Adrenal gland (tissue), 12 donors: Measurements from ENCODE around the gene WWOX. TPM values are rescaled to one million over a fixed set of nuclear protein-coding genes. Genes with fewer than 3 reads are reported as not detected.

ENCODE experiments used
- DNase-seq, 7 donors: peaks; one replicate each; pipeline ENCODE4 v3.0.0-alpha.2; 2019 to 2020
- H3K27ac ChIP-seq, 5 donors: fragments of 200-600 bp; sonication (generic) in 4 of 5; 1 replicate in 3 of 5; 2 replicates in 2 of 5; pipeline versions ENCODE4 v1.5.1 to v1.8.0; 2016 to 2020; ENCODE audit warnings: mild to moderate bottlenecking in 1 of 5
- H3K27me3 ChIP-seq: fragments of 200-600 bp; 2 replicates; pipeline ENCODE4 v1.8.0; 2021
- H3K36me3 ChIP-seq, 2 donors: fragments of 200-600 bp; replicated peaks in 1 of 2; 1 replicate in 1 of 2; 2 replicates in 1 of 2; pipeline versions ENCODE4 v1.5.1 to v1.8.0; 2018 to 2022
- H3K4me1 ChIP-seq, 2 donors: fragments of 200-600 bp; replicated peaks in 1 of 2; 1 replicate in 1 of 2; 2 replicates in 1 of 2; pipeline versions ENCODE4 v1.5.1 to v1.8.0; 2018 to 2021
- H3K4me3 ChIP-seq, 4 donors: fragments of 200-600 bp; sonication (generic) in 3 of 4; one replicate each; pipeline ENCODE4 v1.5.1; 2016 to 2018
- H3K9me3 ChIP-seq, 3 donors: fragments of 200-600 bp; sonication (generic) in 1 of 3; replicated peaks in 1 of 3; 1 replicate in 2 of 3; 2 replicates in 1 of 3; pipeline versions ENCODE4 v1.5.1 to v1.8.0; 2016 to 2021
- POLR2A ChIP-seq, 2 donors: fragments of 450-650 bp; IDR thresholded peaks; one replicate each; pipeline ENCODE4 v1.6.1; 2017; ENCODE audit warnings: antibody characterized with exemption in 2 of 2, mild to moderate bottlenecking in 2 of 2, moderate library complexity in 1 of 2
- WGBS, 4 donors: extraction: QIAGEN DNeasy Blood & Tissue Kit in 2 of 4; methylation state at CpG; one replicate each; pipeline versions ENCODE4 v1.1.5 to v1.1.7; 2013 to 2017; 5-methylcytosine and 5-hydroxymethylcytosine counted together
- intact Hi-C, 2 donors: fragments of 100-400 bp; cut with DNase I; formaldehyde crosslinking; loops; one replicate each; pipeline versions ENCODE4 v1.14.1 to v1.15.0; 2022 to 2023
- polyA plus RNA-seq, 3 donors: library from polyadenylated mRNA; stranded (reverse); fragments of 200-250 nt in 2 of 3; fragments of 350-450 nt in 1 of 3; fragmentation: Illumina TruSeq in 1 of 3; extraction: RNeasy Lipid Tissue Mini Kit (QIAGEN cat#74804) in 1 of 3; gene quantifications; one replicate each; pipeline ENCODE4 v1.2.3, GENCODE V29; 2013 to 2014
- total RNA-seq, 9 donors: library from RNA; depleted of rRNA in 4 of 9; stranded (reverse); fragments of >200 nt in 4 of 9; fragments of 120-200 nt in 1 of 9; fragmentation: NEBNext Ultra II Directional in 1 of 9; extraction: Animal tissue kit (Norgen Biotek cat#: 25700) in 1 of 9; gene quantifications; one replicate each; pipeline versions ENCODE4 v1.1.0 to v1.2.4, GENCODE V29; 2013 to 2023
- TF ChIP-seq, protein P1 (sequence below), 6 experiments: fragments of 450-650 bp in 4 of 6; fragments of 200-600 bp in 2 of 6; sonication (generic) in 1 of 6; IDR thresholded peaks; 1 replicate in 5 of 6; 2 replicates in 1 of 6; pipeline versions ENCODE4 v1.5.1 to v1.8.0; 2016 to 2021; ENCODE audit warnings: antibody characterized with exemption in 6 of 6, mild to moderate bottlenecking in 2 of 6, moderate library complexity in 1 of 6
- donor health status: healthy with polysubstance abuse.
- donor health status: Bipolar disorder and iron deficiency.
- donor health status: DM: yes; HTN: yes; CAD: no.
- donor health status: DM: no; HTN: no; CAD: no.
- donor health status: DM: no; HTN: no; CAD: no.
- donor health status: DM: yes; HTN: yes; CAD: no.

Gene WWOX
- total and polyA plus RNA-seq, 12 donors = 11.8 to 74.6 (median 20.5) TPM

DNA sequence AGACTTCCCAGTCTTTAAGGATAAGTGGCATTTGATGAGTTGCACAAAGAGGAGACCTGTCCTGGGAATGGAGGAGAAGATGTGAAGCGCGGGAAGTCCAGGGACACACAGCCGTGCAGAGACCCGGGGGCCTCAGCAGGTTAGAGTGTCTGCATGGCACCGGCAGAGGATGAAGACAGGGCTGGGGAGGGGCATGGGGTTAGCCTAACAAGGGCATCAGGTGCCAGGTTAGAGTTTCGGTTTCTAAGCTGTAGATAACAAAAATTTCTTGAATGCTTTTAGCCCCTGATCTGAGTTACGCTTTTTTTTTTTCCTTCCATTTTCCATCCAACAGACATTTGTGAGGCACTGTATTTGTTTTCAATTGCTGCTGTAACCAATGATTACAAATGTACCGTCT, 906.8 kb downstream of the WWOX start:
- Histone ChIP-seq H3K4me3 (no peak overlapping the region), H3K9me3 (no peaks in the 10 kb centered on the region), H3K27ac (no peak overlapping the region), H3K27me3 (no peaks in the 10 kb centered on the region), H3K36me3 (no peaks in the 10 kb centered on the region), H3K4me1 (no peaks in the 10 kb centered on the region)
- 95 to 98% (median 97%) methylated on average over 8 of the region's 8 CpGs for WGBS, 4 donors
- intact Hi-C loops = no loop called here
- DNase-seq = no peak
- TF ChIP-seq, protein P1, sequence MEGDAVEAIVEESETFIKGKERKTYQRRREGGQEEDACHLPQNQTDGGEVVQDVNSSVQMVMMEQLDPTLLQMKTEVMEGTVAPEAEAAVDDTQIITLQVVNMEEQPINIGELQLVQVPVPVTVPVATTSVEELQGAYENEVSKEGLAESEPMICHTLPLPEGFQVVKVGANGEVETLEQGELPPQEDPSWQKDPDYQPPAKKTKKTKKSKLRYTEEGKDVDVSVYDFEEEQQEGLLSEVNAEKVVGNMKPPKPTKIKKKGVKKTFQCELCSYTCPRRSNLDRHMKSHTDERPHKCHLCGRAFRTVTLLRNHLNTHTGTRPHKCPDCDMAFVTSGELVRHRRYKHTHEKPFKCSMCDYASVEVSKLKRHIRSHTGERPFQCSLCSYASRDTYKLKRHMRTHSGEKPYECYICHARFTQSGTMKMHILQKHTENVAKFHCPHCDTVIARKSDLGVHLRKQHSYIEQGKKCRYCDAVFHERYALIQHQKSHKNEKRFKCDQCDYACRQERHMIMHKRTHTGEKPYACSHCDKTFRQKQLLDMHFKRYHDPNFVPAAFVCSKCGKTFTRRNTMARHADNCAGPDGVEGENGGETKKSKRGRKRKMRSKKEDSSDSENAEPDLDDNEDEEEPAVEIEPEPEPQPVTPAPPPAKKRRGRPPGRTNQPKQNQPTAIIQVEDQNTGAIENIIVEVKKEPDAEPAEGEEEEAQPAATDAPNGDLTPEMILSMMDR (IDR thresholded peaks at IDR 0.05) = no peak
- no peak for TF ChIP-seq POLR2A (IDR thresholded peaks at IDR 0.05)

DNA sequence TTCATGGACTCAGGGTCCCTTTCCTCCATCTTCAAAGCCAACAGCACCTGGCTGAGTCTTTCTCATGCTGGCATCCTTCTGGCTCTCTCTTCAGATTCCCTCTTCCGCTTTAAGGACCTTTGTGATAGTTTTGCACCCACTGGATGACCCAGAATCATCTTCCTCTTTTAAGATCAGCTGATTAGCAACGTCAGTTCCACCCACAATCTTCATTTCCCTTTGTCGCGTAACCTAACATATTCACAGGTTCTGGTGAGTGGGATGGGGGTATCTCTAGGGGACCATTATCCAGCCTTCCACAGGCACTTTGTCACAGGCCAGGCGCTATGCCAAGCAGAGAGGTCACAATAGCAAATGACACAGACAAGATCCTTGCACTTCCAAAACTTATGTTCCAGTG, 907.3 kb downstream of the WWOX start:
- TF ChIP-seq, protein P1 (IDR thresholded peaks at IDR 0.05) = no peak
- no peak for TF ChIP-seq POLR2A (IDR thresholded peaks at IDR 0.05)
- intact Hi-C loops = no loop called here
- Histone ChIP-seq H3K27me3 (no peaks in the 10 kb centered on the region), H3K27ac (no peak overlapping the region), H3K4me3 (no peak overlapping the region), H3K9me3 (no peaks in the 10 kb centered on the region), H3K36me3 (no peaks in the 10 kb centered on the region), H3K4me1 (no peaks in the 10 kb centered on the region)
- no peak for DNase-seq
- WGBS, 4 donors = 46 to 58% (median 56%) methylated on average over 5 of the region's 5 CpGs

DNA sequence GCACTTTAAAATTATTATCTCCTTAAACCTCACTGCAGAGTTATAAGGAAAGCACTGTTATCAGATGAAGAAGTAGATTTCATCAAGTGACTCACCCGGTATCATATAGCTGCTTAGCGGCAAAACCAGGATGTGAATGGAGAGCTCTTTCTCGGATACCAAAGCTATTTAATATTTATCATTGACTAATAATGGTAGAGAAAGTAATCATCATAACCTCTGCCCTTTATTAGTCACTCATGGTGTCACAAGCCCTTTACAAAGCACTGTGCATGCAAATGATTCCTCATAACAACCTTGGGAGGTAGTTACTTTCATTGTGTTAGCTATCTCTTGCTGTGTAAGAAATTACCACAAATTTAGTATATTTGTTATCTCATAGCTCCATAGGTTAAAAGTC, 908.2 kb downstream of the WWOX start:
- no peaks in the 10 kb centered on the region for H3K27me3 ChIP-seq
- no peaks in the 10 kb centered on the region for H3K4me1 ChIP-seq
- no peak overlapping the region for H3K27ac ChIP-seq
- H3K36me3 ChIP-seq = no peaks in the 10 kb centered on the region
- H3K4me3 ChIP-seq = no peak overlapping the region
- DNase-seq = no peak
- H3K9me3 ChIP-seq = no peaks in the 10 kb centered on the region
- no peak for TF ChIP-seq POLR2A (IDR thresholded peaks at IDR 0.05)
- TF ChIP-seq, protein P1 (IDR thresholded peaks at IDR 0.05) = no peak
- intact Hi-C loops = no loop called here
- WGBS, 4 donors = 80 to 93% (median 91%) methylated on average over 3 of the region's 3 CpGs

DNA sequence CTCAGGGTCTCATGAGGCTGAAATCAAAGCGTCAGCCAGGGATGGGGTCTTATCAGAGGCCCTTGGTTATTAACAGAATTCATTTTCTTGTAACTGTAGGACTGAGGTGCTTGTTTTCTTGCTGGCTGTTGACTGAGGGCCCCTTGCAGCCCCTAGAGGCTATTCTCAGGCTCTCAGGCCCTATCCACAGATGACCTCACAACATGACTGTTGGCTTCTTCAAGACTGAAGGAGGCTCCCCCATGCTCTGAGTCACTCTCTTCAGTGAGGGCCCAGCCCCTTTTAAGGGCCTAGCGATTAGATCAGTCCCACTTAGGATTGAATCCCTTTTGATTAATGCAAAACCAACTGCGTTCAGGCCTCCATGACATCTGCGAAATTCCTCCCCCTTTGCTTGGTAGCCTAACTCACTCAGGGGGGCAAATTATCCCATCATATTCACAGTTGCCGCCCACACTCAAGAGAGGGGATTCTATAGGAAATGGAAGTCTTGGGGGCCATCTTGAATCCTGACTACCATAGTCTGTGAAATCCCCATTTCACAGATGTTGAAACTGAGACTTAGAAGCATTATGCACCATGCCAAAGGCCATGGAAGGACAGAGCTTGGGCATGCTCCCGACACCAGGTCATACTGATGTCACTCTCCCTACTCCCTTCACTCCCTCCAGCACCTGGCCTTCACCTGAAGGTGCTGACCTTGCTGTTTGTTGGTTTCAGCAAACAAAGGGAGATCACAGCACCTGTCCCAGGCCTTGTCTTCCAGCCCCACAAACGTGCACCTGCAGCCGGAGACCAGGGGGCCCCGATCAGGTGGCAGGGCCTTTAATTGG, 908.8 kb downstream of the WWOX start:
- no peak for TF ChIP-seq POLR2A (IDR thresholded peaks at IDR 0.05)
- TF ChIP-seq, protein P1 (IDR thresholded peaks at IDR 0.05) = no peak

More for the DNA sequence above, 908.8 kb downstream of the WWOX start:
- WGBS, 4 donors = 82 to 95% (median 93%) methylated on average over 8 to 9 of the region's 9 CpGs
- no peak overlapping the region for H3K4me3 ChIP-seq
- H3K27me3 ChIP-seq = no peaks in the 10 kb centered on the region
- intact Hi-C loops = no loop called here
- H3K9me3 ChIP-seq = no peaks in the 10 kb centered on the region
- DNase-seq = no peak
- no peak overlapping the region for H3K27ac ChIP-seq
- H3K36me3 ChIP-seq = no peaks in the 10 kb centered on the region
- H3K4me1 ChIP-seq = no peaks in the 10 kb centered on the region
